Erythroblast (primary cell): Measurements from ENCODE around the gene IPPK.

Source experiments
- GATA1 ChIP-seq: IDR thresholded peaks from 2 replicates; pipeline ENCODE4 v1.6.1; 2011; ENCODE audit warnings: low read depth, mild to moderate bottlenecking, control low read depth, low read length, moderate library complexity
- POLR2A ChIP-seq: IDR thresholded peaks from 2 replicates; pipeline ENCODE4 v1.6.1; 2011; ENCODE audit warnings: mild to moderate bottlenecking, low read length

DNA sequence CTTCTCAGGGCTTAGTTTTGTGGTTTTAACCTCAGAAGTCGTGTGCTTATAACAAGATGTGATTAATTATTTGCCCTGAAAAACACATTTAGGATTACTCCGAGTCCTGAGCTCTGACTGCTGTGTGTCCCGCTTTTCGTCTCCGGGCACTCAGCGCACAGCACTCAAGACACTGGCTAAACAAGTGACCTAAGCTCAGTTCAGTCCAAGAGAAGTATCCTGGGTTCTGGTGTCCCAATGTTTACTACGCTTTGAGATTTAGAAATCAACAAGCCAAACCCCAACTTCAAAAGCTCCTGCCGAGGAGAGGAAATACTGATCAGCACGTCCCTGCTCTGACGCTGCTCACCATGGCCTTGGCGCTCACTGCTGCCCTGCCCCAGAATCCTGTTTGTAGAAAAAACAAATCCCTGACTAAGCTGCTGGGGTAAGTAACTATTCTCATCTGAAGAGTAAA lies 53.2 kb downstream of the IPPK start:
- TF ChIP-seq POLR2A (no peak), GATA1 (no peak)
